ENCODE measurements around the gene ZNF32. TPM values are rescaled to one million over a fixed set of nuclear protein-coding genes. Genes with fewer than 3 reads are reported as not detected.

ZNF32 gene
- total RNA-seq, 1 experiment from 2014 or later = 22.9 TPM

GRCh38 chr10:43682956-43683355, 34.3 kb upstream of the ZNF32 start:
- in situ Hi-C loops (cut with HindIII; ENCODE audit: low sequenced_read_pairs) = no loop called here
- DNase-seq (ENCODE audit: low spot score) = no peak

GRCh38 chr10:43681721-43682120, 33.0 kb upstream of the ZNF32 start:
- in situ Hi-C loops (cut with HindIII; ENCODE audit: low sequenced_read_pairs) = no loop called here
- no peak for DNase-seq (ENCODE audit: low spot score)

- in situ Hi-C loops (cut with HindIII; ENCODE audit: low sequenced_read_pairs) = no loop called here
- peak; percentile 68 for DNase-seq (ENCODE audit: low spot score)
Measured at GRCh38 chr10:43681220-43681619, 32.5 kb upstream of the ZNF32 start.

- DNase-seq (ENCODE audit: low spot score) = no peak
- in situ Hi-C loops (cut with HindIII; ENCODE audit: low sequenced_read_pairs) = no loop called here
Measured at GRCh38 chr10:43680035-43680434, 31.4 kb upstream of the ZNF32 start.

- in situ Hi-C loops (cut with HindIII; ENCODE audit: low sequenced_read_pairs) = no loop called here
- peak; percentile 93 for DNase-seq (ENCODE audit: low spot score)
Measured at GRCh38 chr10:43679509-43679908, 30.8 kb upstream of the ZNF32 start.

GRCh38 chr10:43678654-43679053, 30.0 kb upstream of the ZNF32 start:
- DNase-seq (ENCODE audit: low spot score) = no peak
- in situ Hi-C loops (cut with HindIII; ENCODE audit: low sequenced_read_pairs) = no loop called here

GRCh38 chr10:43676901-43677300, 28.2 kb upstream of the ZNF32 start:
- in situ Hi-C loops (cut with HindIII; ENCODE audit: low sequenced_read_pairs) = no loop called here

GRCh38 chr10:43676331-43676730, 27.6 kb upstream of the ZNF32 start:
- in situ Hi-C loops (cut with HindIII; ENCODE audit: low sequenced_read_pairs) = no loop called here
- no peak for DNase-seq (ENCODE audit: low spot score)

More at GRCh38 chr10:43676901-43677300, 28.2 kb upstream of the ZNF32 start:
- no peak for DNase-seq (ENCODE audit: low spot score)

- peak; percentile 59 for DNase-seq (ENCODE audit: low spot score)
- in situ Hi-C loops (cut with HindIII; ENCODE audit: low sequenced_read_pairs) = no loop called here
Measured at GRCh38 chr10:43674553-43675210, 26.0 kb upstream of the ZNF32 start.

GRCh38 chr10:43673471-43673870, 24.8 kb upstream of the ZNF32 start:
- in situ Hi-C loops (cut with HindIII; ENCODE audit: low sequenced_read_pairs) = no loop called here
- no peak for DNase-seq (ENCODE audit: low spot score)

- in situ Hi-C loops (cut with HindIII; ENCODE audit: low sequenced_read_pairs) = no loop called here
- DNase-seq (ENCODE audit: low spot score) = peak; percentile 83
Measured at GRCh38 chr10:43671659-43672531, 23.2 kb upstream of the ZNF32 start.

- no peak for DNase-seq (ENCODE audit: low spot score)
- in situ Hi-C loops (cut with HindIII; ENCODE audit: low sequenced_read_pairs) = no loop called here
Measured at GRCh38 chr10:43669386-43669785, 20.7 kb upstream of the ZNF32 start.

GRCh38 chr10:43667761-43668386, 19.2 kb upstream of the ZNF32 start:
- no peak for DNase-seq (ENCODE audit: low spot score)
- in situ Hi-C loops (cut with HindIII; ENCODE audit: low sequenced_read_pairs) = no loop called here

- no peak for DNase-seq (ENCODE audit: low spot score)
- in situ Hi-C loops (cut with HindIII; ENCODE audit: low sequenced_read_pairs) = no loop called here
Measured at GRCh38 chr10:43667317-43667731, 18.6 kb upstream of the ZNF32 start.

- no peak for DNase-seq (ENCODE audit: low spot score)
- in situ Hi-C loops (cut with HindIII; ENCODE audit: low sequenced_read_pairs) = no loop called here
Measured at GRCh38 chr10:43666552-43666951, 17.9 kb upstream of the ZNF32 start.

GRCh38 chr10:43665054-43665453, 16.4 kb upstream of the ZNF32 start:
- no peak for DNase-seq (ENCODE audit: low spot score)
- in situ Hi-C loops (cut with HindIII; ENCODE audit: low sequenced_read_pairs) = no loop called here

GRCh38 chr10:43658227-43658626, 9.5 kb upstream of the ZNF32 start:
- in situ Hi-C loops (cut with HindIII; ENCODE audit: low sequenced_read_pairs) = no loop called here
- DNase-seq (ENCODE audit: low spot score) = no peak

- DNase-seq (ENCODE audit: low spot score) = no peak
- in situ Hi-C loops (cut with HindIII; ENCODE audit: low sequenced_read_pairs) = no loop called here
Measured at GRCh38 chr10:43655311-43655710, 6.6 kb upstream of the ZNF32 start.

- DNase-seq (ENCODE audit: low spot score) = no peak
- in situ Hi-C loops (cut with HindIII; ENCODE audit: low sequenced_read_pairs) = no loop called here
Measured at GRCh38 chr10:43653746-43654145, 5.1 kb upstream of the ZNF32 start.

GRCh38 chr10:43649185-43649523, 473 bp upstream of the ZNF32 start:
- in situ Hi-C loops (cut with HindIII; ENCODE audit: low sequenced_read_pairs) = no loop called here

More at GRCh38 chr10:43649185-43649523, 473 bp upstream of the ZNF32 start:
- DNase-seq (ENCODE audit: low spot score) = no peak

Measured in G401 (cell line).